H1 (cell line): ENCODE results near the gene SLC35D2. TPM values are rescaled to one million over a fixed set of nuclear protein-coding genes. Genes with fewer than 3 reads are reported as not detected.
A peak's percentile ranks its signal among the peaks of the same experiment; 100 is the strongest.

ENCODE experiments used
- CTCF ChIA-PET: fragments of 300-600 bp; sonication (Branson Sonifier 250); formaldehyde crosslinking; loops from one replicate; lab custom pipeline; 2021; ENCODE audit not compliant: partially characterized antibody; lab: Charles Lee
- POLR2A ChIA-PET: fragments of 300-600 bp; sonication (Branson Sonifier 250); formaldehyde crosslinking; loops from one replicate; lab custom pipeline; 2021; ENCODE audit warnings: inconsistent platforms; ENCODE audit not compliant: partially characterized antibody; lab: Charles Lee
- DNase-seq, 2 experiments: peaks; one replicate each; pipeline versions ENCODE4 v3.0.0 to v3.0.0-alpha.2; 2010 to 2022; ENCODE audit warnings: low spot score in 2 of 2, low read depth in 1 of 2, mixed read lengths in 1 of 2
- FAIRE-seq: peaks from 2 replicates; lab custom pipeline; 2011; peaks lifted over from hg19 to GRCh38; lab: Jason Lieb, UNC
- H2AFZ ChIP-seq: 2 replicates; pipeline ENCODE4 v1.8.1; 2012; ENCODE audit warnings: low read length, inconsistent platforms
- H2AK5ac ChIP-seq: 2 replicates; pipeline ENCODE4 v1.6.1; 2013; ENCODE audit warnings: low read depth, low read length
- H2BK120ac ChIP-seq: replicated peaks from 2 replicates; pipeline ENCODE3; 2013; ENCODE audit warnings: low read depth, low read length, inconsistent platforms
- H2BK12ac ChIP-seq: 2 replicates; pipeline ENCODE4 v1.6.1; 2013; ENCODE audit warnings: low read depth, low read length
- H2BK15ac ChIP-seq: 2 replicates; pipeline ENCODE4 v1.6.1; 2013; ENCODE audit warnings: low read length
- H2BK20ac ChIP-seq: 2 replicates; pipeline ENCODE4 v1.6.1; 2013; ENCODE audit warnings: low read length
- H2BK5ac ChIP-seq: 2 replicates; pipeline ENCODE4 v1.6.1; 2013; ENCODE audit warnings: low read depth, low read length
- H3K14ac ChIP-seq: 2 replicates; pipeline ENCODE4 v1.6.1; 2013; ENCODE audit warnings: inconsistent platforms; ENCODE audit not compliant: insufficient read length
- H3K18ac ChIP-seq: 2 replicates; pipeline ENCODE4 v1.6.1; 2013; ENCODE audit warnings: low read length; ENCODE audit errors: extremely low read depth
- H3K23ac ChIP-seq: 2 replicates; pipeline ENCODE4 v1.6.1; 2013; ENCODE audit warnings: inconsistent platforms; ENCODE audit not compliant: insufficient read length
- H3K23me2 ChIP-seq: 2 replicates; pipeline ENCODE4 v1.6.1; 2013; ENCODE audit warnings: low read depth, low read length
- H3K27ac ChIP-seq: 2 replicates; pipeline ENCODE4 v1.6.1; 2011; ENCODE audit warnings: low read depth, low read length, inconsistent platforms
- H3K27me3 ChIP-seq, 4 experiments: replicated peaks in 1 of 4; 1 replicate in 1 of 4; 2 replicates in 3 of 4; pipeline versions ENCODE4 v1.6.1 to v1.8.1; 2011 to 2013; ENCODE audit warnings: low read length in 3 of 4, mild to moderate bottlenecking in 3 of 4, inconsistent platforms in 2 of 4, mixed read lengths in 2 of 4, moderate library complexity in 1 of 4; ENCODE audit not compliant: control insufficient read depth in 3 of 4, insufficient read depth in 3 of 4; ENCODE audit errors: extremely low read depth in 1 of 4
- H3K36me3 ChIP-seq, 4 experiments: 2 replicates each; pipeline versions ENCODE4 v1.6.1 to v1.8.1; 2011 to 2013; ENCODE audit warnings: mild to moderate bottlenecking in 4 of 4, low read length in 3 of 4, moderate library complexity in 2 of 4, control low read depth in 1 of 4, inconsistent platforms in 1 of 4; ENCODE audit not compliant: insufficient read depth in 4 of 4, control insufficient read depth in 2 of 4
- H3K4ac ChIP-seq: replicated peaks from 2 replicates; pipeline ENCODE3; 2013; ENCODE audit warnings: low read length, low read depth, mixed read lengths, inconsistent platforms; ENCODE audit not compliant: insufficient read length
- H3K4me1 ChIP-seq, 4 experiments: replicated peaks in 1 of 4; 1 replicate in 1 of 4; 2 replicates in 3 of 4; pipeline versions ENCODE4 v1.6.1 to v1.8.1; 2011 to 2013; ENCODE audit warnings: low read length in 3 of 4, inconsistent platforms in 2 of 4, mixed read lengths in 1 of 4; ENCODE audit not compliant: insufficient read depth in 4 of 4, control insufficient read depth in 3 of 4
- H3K4me2 ChIP-seq, 2 experiments: 2 replicates each; pipeline versions ENCODE4 v1.6.1 to v1.8.1; 2011 to 2013; ENCODE audit warnings: low read depth in 2 of 2, low read length in 2 of 2, control low read depth in 1 of 2, inconsistent platforms in 1 of 2, mild to moderate bottlenecking in 1 of 2; ENCODE audit not compliant: insufficient read depth in 1 of 2
- H3K4me3 ChIP-seq, 4 experiments: fragments of 200-600, 300-600 bp in 1 of 4; sonication (generic), shearing (Covaris generic), sonication (Bioruptor Twin) in 1 of 4; 2 replicates each; pipeline versions ENCODE4 v1.5.1 to v1.8.1; 2011 to 2016; ENCODE audit warnings: low read length in 4 of 4, low read depth in 3 of 4, control low read depth in 2 of 4, inconsistent platforms in 2 of 4, mild to moderate bottlenecking in 2 of 4, mixed read lengths in 1 of 4, moderate library complexity in 1 of 4; ENCODE audit not compliant: insufficient read depth in 2 of 4; ENCODE audit errors: extremely low read depth in 1 of 4
- H3K56ac ChIP-seq: replicated peaks from 2 replicates; pipeline ENCODE3; 2013; ENCODE audit warnings: low read depth, mild to moderate bottlenecking, mixed read lengths, low read length, inconsistent platforms; ENCODE audit not compliant: insufficient read length
- H3K79me1 ChIP-seq: 2 replicates; pipeline ENCODE4 v1.6.1; 2013; ENCODE audit warnings: low read depth, low read length, control low read depth
- H3K79me2 ChIP-seq, 2 experiments: 2 replicates each; pipeline versions ENCODE4 v1.6.1 to v1.8.1; 2012 to 2013; ENCODE audit warnings: low read length in 2 of 2, mild to moderate bottlenecking in 2 of 2, inconsistent platforms in 1 of 2; ENCODE audit not compliant: insufficient read depth in 2 of 2, control insufficient read depth in 1 of 2
- H3K9ac ChIP-seq, 4 experiments: replicated peaks in 1 of 4; 1 replicate in 1 of 4; 2 replicates in 3 of 4; pipeline versions ENCODE4 v1.6.1 to v1.8.1; 2011 to 2013; ENCODE audit warnings: low read depth in 3 of 4, low read length in 3 of 4, control low read depth in 2 of 4, mild to moderate bottlenecking in 2 of 4, moderate library complexity in 2 of 4, inconsistent platforms in 1 of 4; ENCODE audit errors: extremely low read depth in 1 of 4
- H3K9me3 ChIP-seq, 2 experiments: 2 replicates each; pipeline versions ENCODE4 v1.6.1 to v1.8.1; 2012 to 2013; ENCODE audit warnings: mild to moderate bottlenecking in 2 of 2, moderate library complexity in 2 of 2, control low read depth in 1 of 2, inconsistent platforms in 1 of 2, low read depth in 1 of 2, low read length in 1 of 2, mixed read lengths in 1 of 2; ENCODE audit not compliant: insufficient read depth in 2 of 2
- H4K20me1 ChIP-seq, 2 experiments: replicated peaks in 1 of 2; 2 replicates each; pipeline versions ENCODE3 to v1.8.1; 2011 to 2013; ENCODE audit warnings: inconsistent platforms in 2 of 2, low read length in 2 of 2, mild to moderate bottlenecking in 1 of 2; ENCODE audit not compliant: insufficient read depth in 2 of 2, control insufficient read depth in 1 of 2
- H4K5ac ChIP-seq: 2 replicates; pipeline ENCODE4 v1.6.1; 2013; ENCODE audit warnings: low read length, low read depth, mixed read lengths, inconsistent platforms; ENCODE audit not compliant: insufficient read length
- H4K8ac ChIP-seq: 2 replicates; pipeline ENCODE4 v1.8.0; 2013; ENCODE audit warnings: mild to moderate bottlenecking, moderate library complexity, low read length, inconsistent platforms; ENCODE audit not compliant: insufficient read depth; ENCODE audit errors: extremely low read depth
- H4K91ac ChIP-seq: replicated peaks from 2 replicates; pipeline ENCODE3; 2013; ENCODE audit warnings: low read length, mixed read lengths, inconsistent platforms; ENCODE audit not compliant: insufficient read length
- ASH2L ChIP-seq: fragments of 200-600, 300-600 bp; sonication (generic); IDR thresholded peaks from one replicate; pipeline ENCODE4 v1.7.1; 2017; ENCODE audit warnings: low read length
- ATF3 ChIP-seq: IDR thresholded peaks from 2 replicates; pipeline ENCODE4 v1.6.1; 2011; ENCODE audit warnings: low read depth, mild to moderate bottlenecking, low read length; ENCODE audit not compliant: insufficient read depth
- BRCA1 ChIP-seq: IDR thresholded peaks from 2 replicates; pipeline ENCODE4 v1.6.1; 2012; ENCODE audit warnings: low read depth, low read length, improper control_type of control experiment
- FOSL1 ChIP-seq: IDR thresholded peaks from 2 replicates; pipeline ENCODE4 v1.6.1; 2011; ENCODE audit warnings: mild to moderate bottlenecking, low read depth, low read length, moderate library complexity; ENCODE audit not compliant: insufficient read depth
- KDM1A ChIP-seq: fragments of 200-600, 300-600 bp; sonication (generic); IDR thresholded peaks from 2 replicates; pipeline ENCODE4 v1.7.1; 2016; ENCODE audit warnings: mild to moderate bottlenecking, low read length, borderline replicate concordance
- NANOG ChIP-seq: IDR thresholded peaks from 2 replicates; pipeline ENCODE4 v1.6.1; 2011; ENCODE audit warnings: low read length, low read depth, mild to moderate bottlenecking, inconsistent platforms; ENCODE audit not compliant: insufficient read depth, poor library complexity, severe bottlenecking
- POLR2A ChIP-seq, 2 experiments: IDR thresholded peaks; 1 replicate in 1 of 2; 2 replicates in 1 of 2; pipeline ENCODE4 v1.6.1; 2011; ENCODE audit warnings: low read depth in 2 of 2, low read length in 2 of 2, mild to moderate bottlenecking in 2 of 2; ENCODE audit errors: control extremely low read depth in 1 of 2
- RBBP5 ChIP-seq: IDR thresholded peaks from 2 replicates; pipeline ENCODE4 v1.7.1; 2012; ENCODE audit warnings: low read depth, mild to moderate bottlenecking, inconsistent platforms, low read length, moderate library complexity, borderline replicate concordance
- SIX5 ChIP-seq: IDR thresholded peaks from 2 replicates; pipeline ENCODE4 v1.6.1; 2011; ENCODE audit warnings: mild to moderate bottlenecking, low read depth, low read length
- WGBS, 2 experiments: shearing (Covaris generic) in 1 of 2; methylation state at CpG; one replicate each; pipeline versions ENCODE4 v1.1.6 to v1.1.7; 2013 to 2015; ENCODE audit warnings: low lambda C conversion rate in 2 of 2, mixed read lengths in 2 of 2, inconsistent platforms in 1 of 2, low coverage in 1 of 2, missing lambda C conversion rate in 1 of 2; ENCODE audit not compliant: insufficient replicate concordance in 2 of 2, insufficient coverage in 1 of 2, insufficient read length in 1 of 2; ENCODE audit errors: extremely low coverage in 1 of 2, missing lambda C conversion rate in 1 of 2; 5-methylcytosine and 5-hydroxymethylcytosine counted together
- polyA plus RNA-seq, 7 experiments: library from polyadenylated mRNA; depleted of rRNA in 3 of 7; stranded (reverse) in 5 of 7; unstranded in 2 of 7; fragments of >200 nt in 5 of 7; fragments of 200-250 nt in 2 of 7; gene quantifications; 1 replicate in 5 of 7; 2 replicates in 1 of 7; 4 replicates in 1 of 7; pipeline versions ENCODE4 v1.2.1 to v1.2.3, GENCODE V29; 2011 to 2013; ENCODE audit warnings: missing spikeins in 2 of 7, mixed read lengths in 2 of 7
- total RNA-seq: library from RNA; stranded (reverse); fragmentation: NEBNext Ultra II Directional; extraction: Animal tissue kit (Norgen Biotek cat#: 25700); gene quantifications from 2 replicates; pipeline ENCODE4 v1.2.1, GENCODE V29; 2021

Gene SLC35D2
- total and polyA plus RNA-seq, 2 of the 8 experiments (the other 6 are each of a cell fraction or from before 2014, with no cell fraction given), result 9.6 to 11.5 TPM

- DNase-seq (no peak), FAIRE-seq (peak; percentile 13)
- H4K91ac ChIP-seq, result no peak overlapping the region
- H2BK20ac ChIP-seq, result no peak overlapping the region
- H3K79me1 ChIP-seq, result no peaks in the 10 kb centered on the region
- no peak overlapping the region for H3K23ac ChIP-seq
- no peak overlapping the region for H2AFZ ChIP-seq
- no peak overlapping the region for H2AK5ac ChIP-seq
- no peaks in the 10 kb centered on the region for H3K9me3 ChIP-seq
- H2BK120ac ChIP-seq, result no peak overlapping the region
- H4K8ac ChIP-seq, result no peak overlapping the region
- TF ChIP-seq SIX5 (no peak), ATF3 (no peak), BRCA1 (no peak), RBBP5 (no peak), ASH2L (no peak), NANOG (no peak), POLR2A (IDR thresholded peaks at IDR 0.05; ENCODE audit: control extremely low read depth in 1 of 2, low read depth in 2 of 2, low read length in 2 of 2) (no peak), FOSL1 (no peak), KDM1A (no peak)
- no peak overlapping the region for H3K27ac ChIP-seq
- H3K4me1 ChIP-seq, result peaks cover 0 to 5% (median 0%) of the 10 kb centered on the region in 4 experiments; a peak in 2 of 7 replicates
- H4K20me1 ChIP-seq, result no peaks in the 10 kb centered on the region
- H3K23me2 ChIP-seq, result no peaks in the 10 kb centered on the region
- H3K36me3 ChIP-seq, result no peaks in the 10 kb centered on the region
- ChIA-PET POLR2A (no interaction called here), CTCF (interaction anchor here (0.6 to 3.4 kb wide), 4 partner anchors 11 to 49 kb away, joined by 3 to 11 read pairs (median 4); no protein-coding TSS in a partner anchor)
- H3K4me2 ChIP-seq, result no peak overlapping the region
- no peak overlapping the region for H2BK15ac ChIP-seq
- H2BK5ac ChIP-seq, result no peak overlapping the region
- 91% methylated on average over 3 of the region's 3 CpGs; no CpG with 5 or more reads in 1 of the 2 experiments for WGBS, 2 experiments
- no peak overlapping the region for H3K4me3 ChIP-seq
- H3K79me2 ChIP-seq, result no peaks in the 10 kb centered on the region
- H3K9ac ChIP-seq, result no peak overlapping the region
- no peak overlapping the region for H3K14ac ChIP-seq
- no peaks in the 10 kb centered on the region for H3K27me3 ChIP-seq
- H3K56ac ChIP-seq, result no peak overlapping the region
- H3K4ac ChIP-seq, result no peak overlapping the region
- no peak overlapping the region for H2BK12ac ChIP-seq
- H4K5ac ChIP-seq, result no peak overlapping the region
- no peak overlapping the region for H3K18ac ChIP-seq
Measured at GRCh38 chr9:96294159-96294545, 89.4 kb downstream of the SLC35D2 start.
